ENCODE measurements around the gene SLC50A1. TPM values are rescaled to one million over a fixed set of nuclear protein-coding genes. Genes with fewer than 3 reads are reported as not detected.

The SLC50A1 gene
- total and polyA plus RNA-seq, 9 of the 15 experiments (the other 6 are each of a cell fraction or from before 2014, with no cell fraction given), result 46.5 to 132 (median 91.9) TPM

GRCh38 chr1:155092641-155093040, 43.0 kb upstream of the SLC50A1 start (continued):
- TF ChIP-seq, protein P1, sequence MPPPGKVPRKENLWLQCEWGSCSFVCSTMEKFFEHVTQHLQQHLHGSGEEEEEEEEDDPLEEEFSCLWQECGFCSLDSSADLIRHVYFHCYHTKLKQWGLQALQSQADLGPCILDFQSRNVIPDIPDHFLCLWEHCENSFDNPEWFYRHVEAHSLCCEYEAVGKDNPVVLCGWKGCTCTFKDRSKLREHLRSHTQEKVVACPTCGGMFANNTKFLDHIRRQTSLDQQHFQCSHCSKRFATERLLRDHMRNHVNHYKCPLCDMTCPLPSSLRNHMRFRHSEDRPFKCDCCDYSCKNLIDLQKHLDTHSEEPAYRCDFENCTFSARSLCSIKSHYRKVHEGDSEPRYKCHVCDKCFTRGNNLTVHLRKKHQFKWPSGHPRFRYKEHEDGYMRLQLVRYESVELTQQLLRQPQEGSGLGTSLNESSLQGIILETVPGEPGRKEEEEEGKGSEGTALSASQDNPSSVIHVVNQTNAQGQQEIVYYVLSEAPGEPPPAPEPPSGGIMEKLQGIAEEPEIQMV (tag; conservative IDR thresholded peaks at IDR 0.05; ENCODE audit: low read depth), result no peak
- no peak for TF ChIP-seq VEZF1 (CRISPR knock-in tag; IDR thresholded peaks at IDR 0.05)
- TF ChIP-seq, protein P2, sequence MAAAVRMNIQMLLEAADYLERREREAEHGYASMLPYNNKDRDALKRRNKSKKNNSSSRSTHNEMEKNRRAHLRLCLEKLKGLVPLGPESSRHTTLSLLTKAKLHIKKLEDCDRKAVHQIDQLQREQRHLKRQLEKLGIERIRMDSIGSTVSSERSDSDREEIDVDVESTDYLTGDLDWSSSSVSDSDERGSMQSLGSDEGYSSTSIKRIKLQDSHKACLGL (CRISPR knock-in tag; IDR thresholded peaks at IDR 0.05; ENCODE audit: borderline replicate concordance, poor library complexity, severe bottlenecking), result no peak
- TF ChIP-seq YY1 (IDR thresholded peaks at IDR 0.05; ENCODE audit: borderline replicate concordance in 1 of 3, control insufficient read depth in 1 of 3, extremely low read depth in 1 of 3, insufficient read depth in 3 of 3, insufficient read length in 1 of 3, insufficient replicate concordance in 2 of 3, low read depth in 1 of 3, low read length in 2 of 3), result no peak
- no peak for TF ChIP-seq ELF2 (CRISPR knock-in tag; IDR thresholded peaks at IDR 0.05)
- TF ChIP-seq, protein P3, sequence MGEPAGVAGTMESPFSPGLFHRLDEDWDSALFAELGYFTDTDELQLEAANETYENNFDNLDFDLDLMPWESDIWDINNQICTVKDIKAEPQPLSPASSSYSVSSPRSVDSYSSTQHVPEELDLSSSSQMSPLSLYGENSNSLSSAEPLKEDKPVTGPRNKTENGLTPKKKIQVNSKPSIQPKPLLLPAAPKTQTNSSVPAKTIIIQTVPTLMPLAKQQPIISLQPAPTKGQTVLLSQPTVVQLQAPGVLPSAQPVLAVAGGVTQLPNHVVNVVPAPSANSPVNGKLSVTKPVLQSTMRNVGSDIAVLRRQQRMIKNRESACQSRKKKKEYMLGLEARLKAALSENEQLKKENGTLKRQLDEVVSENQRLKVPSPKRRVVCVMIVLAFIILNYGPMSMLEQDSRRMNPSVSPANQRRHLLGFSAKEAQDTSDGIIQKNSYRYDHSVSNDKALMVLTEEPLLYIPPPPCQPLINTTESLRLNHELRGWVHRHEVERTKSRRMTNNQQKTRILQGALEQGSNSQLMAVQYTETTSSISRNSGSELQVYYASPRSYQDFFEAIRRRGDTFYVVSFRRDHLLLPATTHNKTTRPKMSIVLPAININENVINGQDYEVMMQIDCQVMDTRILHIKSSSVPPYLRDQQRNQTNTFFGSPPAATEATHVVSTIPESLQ (CRISPR knock-in tag; IDR thresholded peaks at IDR 0.05), result no peak

All from K562 (cell line).